Brain pericyte (primary cell): ENCODE results near the gene DUSP16.
"Not testable (repeated sequence)": the region's sequence is repeated elsewhere in the genome, so short reads cannot be mapped to it uniquely, and the experiment has no call there.

Experiments used
- DNase-seq: peaks from one replicate; pipeline ENCODE4 v3.0.0-alpha.2; 2012; ENCODE audit warnings: low read depth, low spot score

Gene DUSP16

GRCh38 chr12:12562585-12563261, at the start of gene DUSP16:
Gene DUSP16 (minus strand): TSS chr12:12562863. CDS start chr12:12521098, 41,765 bp downstream.
- DNase-seq = peak; percentile 72

- peak; percentile 16 for DNase-seq
These were observed 49.7 kb upstream of the DUSP16 start for GRCh38 chr12:12612358-12612757.

GRCh38 chr12:12611512-12612306, 49.0 kb upstream of the DUSP16 start, which contains the start of gene CREBL2:
Gene CREBL2 (plus strand): TSS chr12:12611876. CDS start chr12:12612173, 297 bp downstream.
- DNase-seq = peak; percentile 85

GRCh38 chr12:12610711-12611110, 48.0 kb upstream of the DUSP16 start:
- no peak for DNase-seq

- no peak for DNase-seq
These were observed 47.0 kb upstream of the DUSP16 start for GRCh38 chr12:12609692-12610091.

- DNase-seq = no peak
These were observed 45.9 kb upstream of the DUSP16 start for GRCh38 chr12:12608557-12608957.

- no peak for DNase-seq
These were observed 44.3 kb upstream of the DUSP16 start for GRCh38 chr12:12606781-12607589.

GRCh38 chr12:12604740-12605139, 42.1 kb upstream of the DUSP16 start:
- DNase-seq = no peak

GRCh38 chr12:12600659-12601058, 38.0 kb upstream of the DUSP16 start:
- no peak for DNase-seq

GRCh38 chr12:12599750-12600643, 37.3 kb upstream of the DUSP16 start:
- DNase-seq = no peak

- no peak for DNase-seq
These were observed 36.2 kb upstream of the DUSP16 start for GRCh38 chr12:12598864-12599263.

GRCh38 chr12:12596598-12596997, 33.9 kb upstream of the DUSP16 start:
- not testable (repeated sequence) for DNase-seq

GRCh38 chr12:12595929-12596328, 33.3 kb upstream of the DUSP16 start:
- not testable (repeated sequence) for DNase-seq

GRCh38 chr12:12592930-12593329, 30.3 kb upstream of the DUSP16 start:
- DNase-seq = no peak

- DNase-seq = no peak
These were observed 28.3 kb upstream of the DUSP16 start for GRCh38 chr12:12590961-12591360.

- DNase-seq = not testable (repeated sequence)
These were observed 25.8 kb upstream of the DUSP16 start for GRCh38 chr12:12588436-12588835.

GRCh38 chr12:12587878-12588277, 25.2 kb upstream of the DUSP16 start:
- DNase-seq = no peak

GRCh38 chr12:12586879-12587675, 24.4 kb upstream of the DUSP16 start:
- no peak for DNase-seq

- no peak for DNase-seq
These were observed 22.6 kb upstream of the DUSP16 start for GRCh38 chr12:12585115-12585863.
